Measurements from ENCODE around the gene HPS5.

HPS5 gene

GRCh38 chr11:18321969-18322711, at the start of gene HPS5, which contains the start of gene GTF2H1:
Gene HPS5, minus strand, starts transcription at chr11:18322140. Its CDS starts 4,282 bp downstream, at chr11:18317858.
Gene GTF2H1, plus strand, starts transcription at chr11:18322567. Its CDS starts 10,508 bp downstream, at chr11:18333075.
- Mint-ChIP-seq H3K27ac (peak within 1 kb of the TSS; percentile 100), H3K4me1 (ENCODE audit: low read depth) (peaks cover 70% of the 10 kb centered on the region), H3K27me3 (no peaks in the 10 kb centered on the region), H3K36me3 (ENCODE audit: low read depth) (peaks cover 47% of the 10 kb centered on the region), H3K4me3 (peak within 1 kb of the TSS; percentile 99), H3K9me3 (no peaks in the 10 kb centered on the region)

- Mint-ChIP-seq H3K4me1 (ENCODE audit: low read depth) (peaks cover 9% of the 10 kb centered on the region), H3K36me3 (ENCODE audit: low read depth) (peaks cover 16% of the 10 kb centered on the region), H3K9me3 (no peaks in the 10 kb centered on the region), H3K27ac (no peak overlapping the region), H3K27me3 (no peaks in the 10 kb centered on the region), H3K4me3 (no peak overlapping the region)
These were observed 49.3 kb upstream of the HPS5 start for GRCh38 chr11:18371279-18371678.

- no peaks in the 10 kb centered on the region for H3K9me3 Mint-ChIP-seq
- no peak overlapping the region for H3K27ac Mint-ChIP-seq
- H3K4me1 Mint-ChIP-seq (ENCODE audit: low read depth), result peaks cover 9% of the 10 kb centered on the region
- peaks cover 30% of the 10 kb centered on the region for H3K36me3 Mint-ChIP-seq (ENCODE audit: low read depth)
- no peak overlapping the region for H3K4me3 Mint-ChIP-seq
- H3K27me3 Mint-ChIP-seq, result no peaks in the 10 kb centered on the region
These were observed 47.5 kb upstream of the HPS5 start for GRCh38 chr11:18369398-18369797.

- H3K27ac Mint-ChIP-seq, result peak overlapping the region; percentile 16
- no peaks in the 10 kb centered on the region for H3K27me3 Mint-ChIP-seq
- peaks cover 39% of the 10 kb centered on the region for H3K36me3 Mint-ChIP-seq (ENCODE audit: low read depth)
- H3K4me3 Mint-ChIP-seq, result no peak overlapping the region
- H3K4me1 Mint-ChIP-seq (ENCODE audit: low read depth), result peaks cover 9% of the 10 kb centered on the region
- H3K9me3 Mint-ChIP-seq, result no peaks in the 10 kb centered on the region
These were observed 46.3 kb upstream of the HPS5 start for GRCh38 chr11:18368221-18368620.

- H3K27me3 Mint-ChIP-seq, result no peaks in the 10 kb centered on the region
- peaks cover 40% of the 10 kb centered on the region for H3K36me3 Mint-ChIP-seq (ENCODE audit: low read depth)
- H3K9me3 Mint-ChIP-seq, result no peaks in the 10 kb centered on the region
- no peak overlapping the region for H3K4me3 Mint-ChIP-seq
- no peak overlapping the region for H3K27ac Mint-ChIP-seq
- H3K4me1 Mint-ChIP-seq (ENCODE audit: low read depth), result peaks cover 9% of the 10 kb centered on the region
These were observed 45.5 kb upstream of the HPS5 start for GRCh38 chr11:18367431-18367830.

- Mint-ChIP-seq H3K9me3 (no peaks in the 10 kb centered on the region), H3K4me1 (ENCODE audit: low read depth) (peaks cover 9% of the 10 kb centered on the region), H3K27ac (no peak overlapping the region), H3K27me3 (no peaks in the 10 kb centered on the region), H3K4me3 (no peak overlapping the region), H3K36me3 (ENCODE audit: low read depth) (peaks cover 44% of the 10 kb centered on the region)
These were observed 44.3 kb upstream of the HPS5 start for GRCh38 chr11:18366286-18366685.

GRCh38 chr11:18365741-18366140, 43.8 kb upstream of the HPS5 start:
- peaks cover 9% of the 10 kb centered on the region for H3K4me1 Mint-ChIP-seq (ENCODE audit: low read depth)
- no peaks in the 10 kb centered on the region for H3K9me3 Mint-ChIP-seq
- H3K4me3 Mint-ChIP-seq, result no peak overlapping the region
- H3K27ac Mint-ChIP-seq, result no peak overlapping the region
- no peaks in the 10 kb centered on the region for H3K27me3 Mint-ChIP-seq
- H3K36me3 Mint-ChIP-seq (ENCODE audit: low read depth), result peaks cover 44% of the 10 kb centered on the region

GRCh38 chr11:18364495-18365073, 42.6 kb upstream of the HPS5 start:
- Mint-ChIP-seq H3K4me3 (no peak overlapping the region), H3K27ac (no peak overlapping the region), H3K27me3 (no peaks in the 10 kb centered on the region), H3K4me1 (ENCODE audit: low read depth) (peaks cover 9% of the 10 kb centered on the region), H3K36me3 (ENCODE audit: low read depth) (peaks cover 47% of the 10 kb centered on the region), H3K9me3 (no peaks in the 10 kb centered on the region)

- no peaks in the 10 kb centered on the region for H3K27me3 Mint-ChIP-seq
- H3K4me1 Mint-ChIP-seq (ENCODE audit: low read depth), result no peaks in the 10 kb centered on the region
- no peaks in the 10 kb centered on the region for H3K9me3 Mint-ChIP-seq
- H3K36me3 Mint-ChIP-seq (ENCODE audit: low read depth), result peaks cover 60% of the 10 kb centered on the region
- no peak overlapping the region for H3K4me3 Mint-ChIP-seq
- no peak overlapping the region for H3K27ac Mint-ChIP-seq
These were observed 39.2 kb upstream of the HPS5 start for GRCh38 chr11:18361154-18361553.

GRCh38 chr11:18358646-18359045, 36.7 kb upstream of the HPS5 start:
- H3K27me3 Mint-ChIP-seq, result no peaks in the 10 kb centered on the region

GRCh38 chr11:18352581-18352980, 30.6 kb upstream of the HPS5 start:
- H3K4me1 Mint-ChIP-seq (ENCODE audit: low read depth), result no peaks in the 10 kb centered on the region
- H3K4me3 Mint-ChIP-seq, result no peak overlapping the region
- H3K27ac Mint-ChIP-seq, result no peak overlapping the region
- no peaks in the 10 kb centered on the region for H3K9me3 Mint-ChIP-seq
- peaks cover 73% of the 10 kb centered on the region for H3K36me3 Mint-ChIP-seq (ENCODE audit: low read depth)
- H3K27me3 Mint-ChIP-seq, result no peaks in the 10 kb centered on the region

More at GRCh38 chr11:18358646-18359045, 36.7 kb upstream of the HPS5 start:
- Mint-ChIP-seq H3K27ac (no peak overlapping the region), H3K4me3 (no peak overlapping the region), H3K4me1 (ENCODE audit: low read depth) (no peaks in the 10 kb centered on the region), H3K36me3 (ENCODE audit: low read depth) (peaks cover 57% of the 10 kb centered on the region), H3K9me3 (no peaks in the 10 kb centered on the region)

GRCh38 chr11:18347471-18348125, 25.7 kb upstream of the HPS5 start:
- no peaks in the 10 kb centered on the region for H3K27me3 Mint-ChIP-seq
- peaks cover 59% of the 10 kb centered on the region for H3K36me3 Mint-ChIP-seq (ENCODE audit: low read depth)
- H3K4me3 Mint-ChIP-seq, result no peak overlapping the region
- no peaks in the 10 kb centered on the region for H3K4me1 Mint-ChIP-seq (ENCODE audit: low read depth)
- H3K27ac Mint-ChIP-seq, result peak overlapping the region; percentile 73
- no peaks in the 10 kb centered on the region for H3K9me3 Mint-ChIP-seq

- no peak overlapping the region for H3K4me3 Mint-ChIP-seq
- peaks cover 42% of the 10 kb centered on the region for H3K4me1 Mint-ChIP-seq (ENCODE audit: low read depth)
- H3K9me3 Mint-ChIP-seq, result no peaks in the 10 kb centered on the region
- H3K27me3 Mint-ChIP-seq, result no peaks in the 10 kb centered on the region
- H3K27ac Mint-ChIP-seq, result peak overlapping the region; percentile 47
- H3K36me3 Mint-ChIP-seq (ENCODE audit: low read depth), result peaks cover 67% of the 10 kb centered on the region
These were observed 11.0 kb upstream of the HPS5 start for GRCh38 chr11:18332891-18333290.

- Mint-ChIP-seq H3K9me3 (no peaks in the 10 kb centered on the region), H3K4me3 (peak overlapping the region; percentile 37), H3K27ac (peak overlapping the region; percentile 84), H3K36me3 (ENCODE audit: low read depth) (peaks cover 67% of the 10 kb centered on the region), H3K27me3 (no peaks in the 10 kb centered on the region), H3K4me1 (ENCODE audit: low read depth) (peaks cover 42% of the 10 kb centered on the region)
These were observed 10.4 kb upstream of the HPS5 start for GRCh38 chr11:18332302-18332701.

- peaks cover 69% of the 10 kb centered on the region for H3K36me3 Mint-ChIP-seq (ENCODE audit: low read depth)
- no peak overlapping the region for H3K27ac Mint-ChIP-seq
- H3K27me3 Mint-ChIP-seq, result no peaks in the 10 kb centered on the region
- H3K9me3 Mint-ChIP-seq, result no peaks in the 10 kb centered on the region
- H3K4me3 Mint-ChIP-seq, result no peak overlapping the region
- peaks cover 47% of the 10 kb centered on the region for H3K4me1 Mint-ChIP-seq (ENCODE audit: low read depth)
These were observed 9.0 kb upstream of the HPS5 start for GRCh38 chr11:18330921-18331320.
